Activated CD4-positive, alpha-beta memory T cell treated with anti-CD3 and anti-CD28 coated beads for 36 hours (primary cell): ENCODE measurements around the gene SIGLECL1. TPM values are rescaled to one million over a fixed set of nuclear protein-coding genes. Genes with fewer than 3 reads are reported as not detected.
"Not testable (repeated sequence)": the region's sequence is repeated elsewhere in the genome, so short reads cannot be mapped to it uniquely, and the experiment has no call there.

Experiments used
- CTCF ChIA-PET: fragments of 350-600 bp; sonication (Branson Sonifier 250); formaldehyde crosslinking; loops from one replicate; lab custom pipeline; 2021; ENCODE audit warnings: antibody characterized with exemption, inconsistent platforms; lab: Charles Lee
- POLR2A ChIA-PET: fragments of 350-600 bp; sonication (Branson Sonifier 250); formaldehyde crosslinking; loops from one replicate; lab custom pipeline; 2021; ENCODE audit warnings: antibody characterized with exemption; lab: Charles Lee
- DNase-seq: peaks from one replicate; pipeline ENCODE4 v3.0.0-alpha.2; 2020
- H3K27ac Mint-ChIP-seq: one replicate; pipeline ENCODE4 v1.8.0; 2021; ENCODE audit warnings: mixed read lengths
- H3K27me3 Mint-ChIP-seq: one replicate; pipeline ENCODE4 v1.8.0; 2021; ENCODE audit warnings: mixed read lengths
- H3K36me3 Mint-ChIP-seq: one replicate; pipeline ENCODE4 v1.8.0; 2021; ENCODE audit warnings: mixed read lengths
- H3K4me1 Mint-ChIP-seq: one replicate; pipeline ENCODE4 v1.8.0; 2021; ENCODE audit warnings: low read depth, mixed read lengths
- H3K4me3 Mint-ChIP-seq: one replicate; pipeline ENCODE4 v1.8.0; 2021; ENCODE audit warnings: mild to moderate bottlenecking, mixed read lengths
- H3K9me3 Mint-ChIP-seq: one replicate; pipeline ENCODE4 v1.8.0; 2021; ENCODE audit warnings: mixed read lengths
- intact Hi-C: fragments of 100-400 bp; cut with micrococcal nuclease; formaldehyde crosslinking; loops from one replicate; pipeline ENCODE4 v1.15.1; 2023
- total RNA-seq, 2 experiments: library from RNA; stranded (reverse); gene quantifications; one replicate each; pipeline ENCODE4 v1.2.3, GENCODE V29; 2021

Gene SIGLECL1
- total RNA-seq, 2 experiments from 2014 or later = not detected

DNA sequence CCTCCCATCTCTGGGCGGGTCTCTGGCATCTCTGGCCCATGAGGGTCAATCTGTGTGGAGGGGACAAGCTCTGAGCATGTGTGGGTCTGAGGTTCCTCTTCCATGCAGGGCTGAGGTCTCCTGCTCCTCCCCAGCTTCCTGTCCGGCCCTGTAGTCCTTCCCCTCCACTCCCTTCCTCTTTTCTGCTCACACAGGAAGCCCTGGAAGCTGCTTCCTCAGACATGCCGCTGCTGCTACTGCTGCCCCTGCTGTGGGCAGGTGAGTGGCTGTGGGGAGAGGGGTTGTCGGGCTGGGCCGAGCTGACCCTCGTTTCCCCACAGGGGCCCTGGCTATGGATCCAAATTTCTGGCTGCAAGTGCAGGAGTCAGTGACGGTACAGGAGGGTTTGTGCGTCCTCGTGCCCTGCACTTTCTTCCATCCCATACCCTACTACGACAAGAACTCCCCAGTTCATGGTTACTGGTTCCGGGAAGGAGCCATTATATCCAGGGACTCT is 25.9 kb upstream of the SIGLECL1 start, which contains the start of gene CD33:
CD33 (plus strand) TSS at position 183 of the 496 bp plus-strand sequence; CDS start at position 222, 39 bp downstream.
- H3K4me3 Mint-ChIP-seq, H3K36me3 Mint-ChIP-seq, H3K9me3 Mint-ChIP-seq, intact Hi-C loops, H3K4me1 Mint-ChIP-seq, POLR2A ChIA-PET, H3K27ac Mint-ChIP-seq, CTCF ChIA-PET, DNase-seq: not testable (repeated sequence)
- H3K27me3 Mint-ChIP-seq = peaks cover 31% of the 10 kb centered on the region

- H3K4me3 Mint-ChIP-seq = no peak overlapping the region
- no peak for DNase-seq
- no peaks in the 10 kb centered on the region for H3K9me3 Mint-ChIP-seq
- H3K36me3 Mint-ChIP-seq = no peaks in the 10 kb centered on the region
- intact Hi-C loops = no loop called here
- POLR2A ChIA-PET = no interaction called here
- no peak overlapping the region for H3K27ac Mint-ChIP-seq
- H3K27me3 Mint-ChIP-seq = peaks cover 26% of the 10 kb centered on the region
- H3K4me1 Mint-ChIP-seq = no peaks in the 10 kb centered on the region
- CTCF ChIA-PET = interaction anchor here (0.5 kb wide), 1 partner anchor 33 kb away, joined by 3 read pairs; no protein-coding TSS in a partner anchor
These were observed 24.8 kb upstream of the SIGLECL1 start for GRCh38 chr19:51226067-51226466.

- CTCF ChIA-PET = interaction anchor here (1.1 kb wide), 1 partner anchor 69 kb away, joined by 3 read pairs; no protein-coding TSS in a partner anchor
- no peaks in the 10 kb centered on the region for H3K4me1 Mint-ChIP-seq
- no peak overlapping the region for H3K27ac Mint-ChIP-seq
- no peaks in the 10 kb centered on the region for H3K36me3 Mint-ChIP-seq
- DNase-seq = no peak
- POLR2A ChIA-PET = no interaction called here
- H3K9me3 Mint-ChIP-seq = no peaks in the 10 kb centered on the region
- peaks cover 28% of the 10 kb centered on the region for H3K27me3 Mint-ChIP-seq
- intact Hi-C loops = no loop called here
- no peak overlapping the region for H3K4me3 Mint-ChIP-seq
These were observed 23.6 kb upstream of the SIGLECL1 start for GRCh38 chr19:51227326-51227725.

DNA sequence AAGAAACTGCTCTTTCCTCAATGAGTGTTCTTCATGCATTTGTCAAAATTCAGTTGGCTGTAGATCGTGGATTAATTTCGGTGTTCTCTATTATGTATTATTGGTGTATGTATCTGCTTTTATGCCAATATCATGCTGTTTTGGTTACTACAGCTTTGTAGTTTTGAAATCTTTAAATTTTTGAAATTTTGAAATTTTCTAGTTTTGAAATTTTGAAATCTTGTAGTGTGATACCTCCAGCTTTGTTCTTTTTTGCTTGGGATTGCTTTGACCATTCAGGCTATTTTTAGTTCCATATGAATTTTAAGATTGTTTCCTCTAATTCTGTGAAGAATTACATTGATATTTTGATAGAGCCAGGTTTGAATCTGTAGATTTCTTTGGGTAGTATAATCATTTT is 22.9 kb upstream of the SIGLECL1 start:
- no peaks in the 10 kb centered on the region for H3K9me3 Mint-ChIP-seq
- intact Hi-C loops = no loop called here
- no peak overlapping the region for H3K4me3 Mint-ChIP-seq
- H3K27ac Mint-ChIP-seq = no peak overlapping the region
- ChIA-PET CTCF (interaction anchor here (1.1 kb wide), 1 partner anchor 69 kb away, joined by 3 read pairs; no protein-coding TSS in a partner anchor), POLR2A (no interaction called here)
- DNase-seq = no peak
- H3K27me3 Mint-ChIP-seq = peaks cover 28% of the 10 kb centered on the region
- H3K36me3 Mint-ChIP-seq = no peaks in the 10 kb centered on the region
- H3K4me1 Mint-ChIP-seq = no peaks in the 10 kb centered on the region

GRCh38 chr19:51240866-51241265 is 10.0 kb upstream of the SIGLECL1 start:
- peaks cover 14% of the 10 kb centered on the region for H3K27me3 Mint-ChIP-seq
- H3K9me3 Mint-ChIP-seq = no peaks in the 10 kb centered on the region
- no peak overlapping the region for H3K27ac Mint-ChIP-seq
- DNase-seq = no peak
- peaks cover 2% of the 10 kb centered on the region for H3K4me1 Mint-ChIP-seq
- H3K36me3 Mint-ChIP-seq = no peaks in the 10 kb centered on the region
- intact Hi-C loops = no loop called here
- POLR2A ChIA-PET = no interaction called here
- CTCF ChIA-PET = no interaction called here
- H3K4me3 Mint-ChIP-seq = no peak overlapping the region

DNA sequence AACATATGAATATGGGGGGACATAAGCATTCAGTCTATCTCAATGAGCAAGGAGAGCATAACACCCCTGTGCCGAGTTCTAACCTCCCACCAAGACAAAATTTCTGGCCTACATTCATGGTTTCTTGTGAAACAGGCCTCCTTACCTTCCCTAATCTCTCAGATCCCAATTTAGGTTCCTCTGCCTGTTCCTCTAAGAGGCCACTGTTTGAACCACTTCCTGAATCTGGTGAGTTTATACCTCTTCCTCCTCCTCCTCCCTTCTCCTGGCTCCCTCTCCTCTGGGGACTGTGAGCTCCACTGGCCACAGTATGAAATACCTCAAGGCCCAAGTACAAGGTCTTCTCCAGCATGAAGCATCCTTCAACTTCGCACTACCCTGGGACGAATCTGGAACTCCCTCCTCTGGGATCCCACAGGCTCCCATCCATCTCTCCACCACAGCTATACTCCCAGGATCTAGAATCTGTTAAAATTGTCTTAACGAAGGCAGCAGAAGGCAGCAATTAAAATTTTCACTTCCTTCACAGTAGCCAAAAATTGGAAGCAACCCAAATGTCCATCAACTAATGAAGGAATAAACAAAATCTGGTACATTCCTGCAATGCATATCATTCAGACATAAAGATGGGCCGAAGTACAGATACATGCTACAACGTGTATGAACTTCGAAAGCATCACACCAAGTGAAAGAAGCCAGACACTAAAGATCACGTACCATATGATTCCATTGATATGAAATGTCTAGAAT is 7.8 kb upstream of the SIGLECL1 start:
- Mint-ChIP-seq H3K27me3 (peaks cover 14% of the 10 kb centered on the region), H3K4me1 (peaks cover 2% of the 10 kb centered on the region), H3K27ac (no peak overlapping the region), H3K4me3 (no peak overlapping the region), H3K36me3 (no peaks in the 10 kb centered on the region), H3K9me3 (no peaks in the 10 kb centered on the region)
- CTCF ChIA-PET = interaction anchor here (0.6 to 1.4 kb wide), 2 partner anchors 17 to 142 kb away, joined by 5 read pairs; no protein-coding TSS in a partner anchor
- POLR2A ChIA-PET = no interaction called here
- no peak for DNase-seq
- intact Hi-C loops = no loop called here

- ChIA-PET CTCF (no interaction called here), POLR2A (no interaction called here)
- Mint-ChIP-seq H3K4me3 (no peak overlapping the region), H3K27ac (no peak overlapping the region), H3K36me3 (no peaks in the 10 kb centered on the region), H3K27me3 (peaks cover 10% of the 10 kb centered on the region), H3K9me3 (no peaks in the 10 kb centered on the region), H3K4me1 (peaks cover 2% of the 10 kb centered on the region)
- no peak for DNase-seq
- intact Hi-C loops = no loop called here
These were observed 4.7 kb upstream of the SIGLECL1 start for GRCh38 chr19:51246164-51246552.

- CTCF ChIA-PET = interaction anchor here (2.3 kb wide), 1 partner anchor 11 kb away, joined by 6 read pairs; no protein-coding TSS in a partner anchor
- H3K27ac Mint-ChIP-seq = no peak overlapping the region
These were observed 2.8 kb upstream of the SIGLECL1 start for GRCh38 chr19:51247972-51248590.

DNA sequence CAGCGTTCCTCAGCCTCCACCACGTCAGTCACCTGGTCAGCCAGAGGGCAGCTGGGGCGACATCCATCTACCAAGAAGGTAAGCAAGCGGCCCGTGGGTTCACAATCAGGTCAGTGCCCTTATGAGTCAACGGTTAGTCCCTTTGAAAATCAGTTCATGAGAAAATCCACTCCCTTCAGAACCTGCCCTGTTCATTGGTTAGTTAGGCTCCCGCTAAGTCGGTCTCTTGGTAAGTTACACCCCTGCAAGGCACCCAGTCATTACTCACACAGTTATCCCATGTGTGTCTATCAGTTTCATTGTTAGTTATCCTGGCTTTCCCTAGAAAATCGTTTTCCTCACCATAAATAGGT is 564 bp downstream of the SIGLECL1 start:
- Mint-ChIP-seq H3K36me3 (no peaks in the 10 kb centered on the region), H3K27ac (no peak overlapping the region), H3K4me3 (no peak overlapping the region), H3K9me3 (no peaks in the 10 kb centered on the region), H3K4me1 (peaks cover 18% of the 10 kb centered on the region), H3K27me3 (peaks cover 4% of the 10 kb centered on the region)
- no peak for DNase-seq
- CTCF ChIA-PET = no interaction called here
- intact Hi-C loops = no loop called here
- POLR2A ChIA-PET = no interaction called here

More at GRCh38 chr19:51247972-51248590, 2.8 kb upstream of the SIGLECL1 start:
- no peaks in the 10 kb centered on the region for H3K9me3 Mint-ChIP-seq
- H3K27me3 Mint-ChIP-seq = peaks cover 6% of the 10 kb centered on the region
- intact Hi-C loops = no loop called here
- no peaks in the 10 kb centered on the region for H3K36me3 Mint-ChIP-seq
- peaks cover 6% of the 10 kb centered on the region for H3K4me1 Mint-ChIP-seq
- no peak for DNase-seq
- H3K4me3 Mint-ChIP-seq = no peak overlapping the region
- POLR2A ChIA-PET = no interaction called here

- no peak for DNase-seq
- H3K27me3 Mint-ChIP-seq = peaks cover 5% of the 10 kb centered on the region
- intact Hi-C loops = no loop called here
- no peaks in the 10 kb centered on the region for H3K36me3 Mint-ChIP-seq
- ChIA-PET POLR2A (no interaction called here), CTCF (no interaction called here)
- H3K9me3 Mint-ChIP-seq = no peaks in the 10 kb centered on the region
- no peak overlapping the region for H3K4me3 Mint-ChIP-seq
- peaks cover 19% of the 10 kb centered on the region for H3K4me1 Mint-ChIP-seq
- no peak overlapping the region for H3K27ac Mint-ChIP-seq
These were observed 1.6 kb downstream of the SIGLECL1 start for GRCh38 chr19:51252306-51253079.

- no peak for DNase-seq
- intact Hi-C loops = no loop called here
- H3K27ac Mint-ChIP-seq = peak overlapping the region; percentile 45
- peaks cover 22% of the 10 kb centered on the region for H3K4me1 Mint-ChIP-seq
- ChIA-PET CTCF (no interaction called here), POLR2A (no interaction called here)
- H3K9me3 Mint-ChIP-seq = no peaks in the 10 kb centered on the region
- H3K4me3 Mint-ChIP-seq = no peak overlapping the region
- no peaks in the 10 kb centered on the region for H3K36me3 Mint-ChIP-seq
- H3K27me3 Mint-ChIP-seq = peaks cover 5% of the 10 kb centered on the region
These were observed 2.4 kb downstream of the SIGLECL1 start for GRCh38 chr19:51253088-51253806.
